GM18520 (cell line): ENCODE data around the gene ACSM2B.
"Not testable (repeated sequence)": the region's sequence is repeated elsewhere in the genome, so short reads cannot be mapped to it uniquely, and the experiment has no call there.

Source experiments
- ATAC-seq: cut with Tn5 transposase; IDR thresholded peaks from one replicate; pipeline ENCODE4 v1.9.1; 2021; ENCODE audit not compliant: unreplicated experiment

Gene ACSM2B

DNA sequence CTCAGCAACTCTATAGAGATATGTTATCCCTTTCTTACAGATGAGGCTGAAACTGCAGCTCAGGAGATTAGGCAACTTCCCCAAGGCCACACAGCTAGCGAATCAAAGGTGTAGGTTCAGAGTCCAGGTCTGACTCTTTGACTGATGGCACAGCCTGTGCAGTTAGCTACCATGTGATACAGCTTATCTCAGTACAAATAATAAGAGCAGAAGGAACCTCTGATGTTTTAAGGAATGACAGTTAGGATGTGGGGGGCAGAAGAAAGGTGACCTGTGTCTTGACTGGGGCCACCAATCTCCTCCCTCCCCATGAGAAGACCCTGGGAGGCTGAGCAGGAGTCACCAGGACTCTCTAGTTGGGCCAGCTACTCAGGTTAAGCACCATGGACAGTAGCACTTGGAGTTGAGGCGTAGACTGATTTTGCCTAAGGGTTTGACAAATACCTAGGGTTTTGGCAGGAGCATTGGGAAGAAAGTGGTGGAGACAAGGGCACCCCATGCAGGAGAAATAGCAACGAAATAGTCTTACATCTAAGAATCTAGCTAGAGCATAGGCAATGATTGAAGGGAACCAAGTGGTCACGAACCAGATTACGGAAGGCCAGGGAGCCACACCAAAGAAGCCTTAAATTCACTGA is 22.8 kb upstream of the ACSM2B start:
- ATAC-seq = no peak

DNA sequence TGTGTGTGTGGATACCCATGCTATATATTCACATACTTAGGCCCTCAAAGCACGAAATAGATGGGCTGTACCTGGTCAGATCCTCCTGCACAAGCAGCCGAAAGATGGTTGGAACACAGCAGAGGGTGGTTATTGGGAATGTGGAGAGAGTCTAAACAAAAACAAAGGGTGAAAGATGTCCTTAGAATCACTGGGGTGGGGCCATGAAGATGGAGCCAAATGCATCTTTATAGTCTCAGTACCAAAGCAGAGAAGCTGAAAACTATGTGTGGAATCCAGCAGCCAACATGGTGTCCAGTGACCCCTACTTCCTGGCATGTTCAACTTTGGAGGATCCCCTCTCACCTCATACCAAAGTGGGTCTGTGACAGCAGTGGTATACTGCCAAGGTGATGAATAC is 19.5 kb upstream of the ACSM2B start:
- ATAC-seq = not testable (repeated sequence)

DNA sequence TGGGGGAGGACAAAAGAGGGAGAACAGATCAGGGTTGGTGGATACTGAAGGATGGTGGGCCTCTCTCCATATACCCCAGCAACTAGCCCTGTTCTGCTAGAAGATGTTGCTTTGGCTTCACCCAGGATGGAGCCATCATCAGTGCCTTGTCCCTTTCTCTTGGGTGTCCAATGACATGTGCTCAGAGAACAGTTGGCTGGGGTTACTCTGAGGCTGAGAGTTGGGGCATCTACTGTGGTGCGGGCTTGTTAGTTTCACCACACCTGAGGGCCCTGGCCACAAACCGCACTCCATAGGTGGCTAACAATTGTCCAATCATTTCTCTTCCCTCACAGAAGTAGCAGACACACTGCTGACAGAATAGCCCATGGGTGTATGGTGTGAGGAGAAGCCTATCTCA is 18.9 kb upstream of the ACSM2B start:
- not testable (repeated sequence) for ATAC-seq

GRCh38 chr16:20592780-20593179 is 16.6 kb upstream of the ACSM2B start:
- ATAC-seq = not testable (repeated sequence)

DNA sequence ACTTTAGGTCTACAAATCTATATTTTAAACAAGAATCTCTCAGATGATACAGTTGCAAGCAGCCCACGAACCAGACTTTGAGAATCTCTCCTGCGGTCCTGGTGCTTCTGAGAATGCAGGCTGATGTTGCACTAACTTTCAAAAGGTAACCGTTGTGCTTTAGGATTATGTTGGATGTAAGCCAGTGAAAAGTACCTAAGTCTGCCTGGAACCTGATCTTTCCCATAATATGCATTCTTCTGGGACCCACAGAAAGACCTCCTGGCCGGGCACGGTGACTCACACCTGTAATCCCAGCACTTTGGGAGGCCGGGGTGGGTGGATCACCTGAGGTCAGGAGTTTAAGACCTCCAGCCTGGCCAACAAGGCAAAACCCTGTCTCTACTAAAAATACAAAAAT is 13.3 kb upstream of the ACSM2B start:
- not testable (repeated sequence) for ATAC-seq

GRCh38 chr16:20587645-20588074 is 11.5 kb upstream of the ACSM2B start:
- not testable (repeated sequence) for ATAC-seq

DNA sequence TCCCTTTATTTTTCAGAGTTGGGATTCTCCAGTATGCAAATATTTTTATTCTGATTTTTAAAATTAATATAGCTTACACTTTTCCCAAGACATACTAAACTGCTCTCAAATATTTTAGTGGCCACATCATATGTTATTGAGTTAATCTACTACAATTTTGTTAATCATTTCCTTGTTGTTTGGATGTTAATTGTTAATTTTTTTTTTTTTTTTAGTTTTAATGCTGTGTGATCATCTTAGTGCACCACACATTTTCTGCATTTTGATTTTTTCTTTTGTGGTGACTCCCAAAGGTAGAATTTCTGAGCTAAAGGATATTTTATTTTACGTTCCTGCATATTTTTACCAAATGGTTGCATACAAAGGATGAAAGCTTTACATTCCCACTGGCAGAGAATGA is 10.5 kb upstream of the ACSM2B start:
- not testable (repeated sequence) for ATAC-seq

- ATAC-seq = not testable (repeated sequence)
Measured at GRCh38 chr16:20586112-20586511, 9.9 kb upstream of the ACSM2B start.

DNA sequence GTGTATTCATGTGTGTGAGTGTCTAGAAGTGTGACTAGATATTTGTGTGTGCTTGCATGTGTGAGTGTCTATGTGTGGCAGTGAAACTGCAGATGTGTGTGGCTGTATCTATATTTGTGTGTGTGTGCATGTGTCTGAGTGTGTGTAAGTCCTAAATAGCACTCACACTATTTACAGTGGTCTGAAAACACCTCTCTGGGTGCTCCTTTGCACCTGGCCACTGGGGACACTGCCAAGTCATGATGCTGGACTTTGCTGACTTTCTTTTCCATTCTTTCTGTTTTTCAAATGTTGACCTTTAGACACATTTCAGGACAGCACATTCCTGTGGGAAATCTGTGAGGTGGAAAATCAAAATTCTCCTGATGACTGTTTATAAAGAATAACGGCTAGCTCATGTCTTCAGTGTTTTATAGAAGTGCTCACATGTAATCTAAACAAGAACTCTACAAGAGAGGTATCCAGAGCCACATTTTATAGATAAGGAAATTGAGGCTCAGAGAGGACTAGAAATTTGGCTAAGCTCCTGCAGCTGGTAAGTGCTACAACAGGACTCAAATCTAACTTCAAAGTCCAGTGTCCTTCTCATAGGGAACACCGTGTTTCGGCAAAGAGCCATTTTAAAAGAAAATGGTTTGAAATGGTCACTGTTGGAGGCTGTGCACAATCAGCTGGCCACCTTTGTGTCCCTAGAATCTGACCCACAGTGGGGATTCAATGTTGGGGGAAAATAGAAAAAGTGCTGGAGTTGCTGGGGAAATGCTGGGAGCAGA is 4.5 kb upstream of the ACSM2B start:
- ATAC-seq = not testable (repeated sequence)

DNA sequence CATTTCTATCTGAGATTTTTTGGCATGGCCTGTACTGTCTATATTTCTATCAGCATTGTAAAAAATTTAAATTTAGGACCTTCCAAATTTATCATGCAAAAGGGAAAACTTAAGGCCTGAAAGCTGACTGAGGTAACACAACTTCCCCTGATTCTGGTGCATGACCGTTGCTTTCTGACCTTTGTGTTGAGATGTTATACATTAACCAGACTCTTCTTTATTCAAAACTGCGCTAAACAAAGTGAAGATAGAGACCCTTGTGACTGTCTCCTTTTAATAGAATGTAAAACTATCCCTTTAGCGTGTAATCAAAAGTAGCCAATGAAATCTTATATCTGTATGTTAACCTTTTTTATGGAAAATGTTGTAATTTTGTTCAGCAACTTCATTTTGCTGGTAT is 1.9 kb upstream of the ACSM2B start:
- ATAC-seq = not testable (repeated sequence)

GRCh38 chr16:20569117-20569651 is 7.0 kb downstream of the ACSM2B start:
- ATAC-seq = not testable (repeated sequence)

DNA sequence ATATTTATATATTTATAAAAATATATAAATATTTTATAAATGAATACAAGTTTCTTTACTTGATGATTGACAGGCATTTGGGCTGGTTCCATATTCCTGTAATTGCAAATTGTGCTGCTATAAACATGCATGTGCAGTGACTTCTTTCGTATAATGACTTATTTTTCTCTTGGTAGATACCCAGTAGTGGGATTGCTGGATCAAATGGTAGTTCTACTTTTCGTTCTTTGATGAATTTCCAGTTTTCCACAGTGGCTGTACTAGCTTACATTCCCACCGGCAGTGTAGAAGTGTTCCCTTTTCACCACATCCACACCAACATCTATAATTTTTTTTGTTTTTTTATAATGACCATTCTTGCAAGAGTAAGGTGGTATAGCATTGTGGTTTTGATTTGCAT is 7.8 kb downstream of the ACSM2B start:
- ATAC-seq = no peak

DNA sequence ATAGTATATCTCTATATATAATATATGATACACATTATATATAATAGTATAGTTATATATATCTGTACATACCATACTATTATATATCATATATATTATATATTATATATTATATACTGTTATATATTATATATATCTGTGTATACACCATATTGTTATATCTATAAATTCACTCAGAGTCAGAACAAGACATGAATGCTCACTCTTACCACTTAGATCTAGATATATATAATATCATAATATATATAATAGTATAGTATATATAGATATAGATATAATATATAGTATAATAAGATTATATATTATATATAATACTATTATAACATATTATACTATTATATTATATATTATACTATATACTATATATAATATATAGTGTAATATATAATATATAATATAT is 9.3 kb downstream of the ACSM2B start:
- ATAC-seq = no peak

DNA sequence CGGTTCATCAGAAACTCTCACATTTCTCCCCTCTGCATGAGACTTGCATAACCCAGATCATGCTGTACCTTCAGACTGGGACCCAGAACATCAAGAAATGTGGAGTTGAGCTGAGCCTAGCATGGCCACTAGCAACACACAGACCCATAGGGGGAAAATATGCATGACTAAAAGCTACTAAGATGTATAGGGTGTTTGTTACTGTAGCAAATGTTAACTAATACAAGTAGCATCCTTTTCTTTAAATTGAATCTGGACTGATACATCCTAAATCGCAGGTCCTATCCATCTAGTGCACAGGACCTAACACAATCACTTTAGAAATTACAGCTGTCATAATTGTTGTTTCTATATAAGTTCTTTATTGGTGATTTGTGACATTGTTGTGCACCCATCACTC is 10.8 kb downstream of the ACSM2B start:
- not testable (repeated sequence) for ATAC-seq

GRCh38 chr16:20564218-20564617 is 11.9 kb downstream of the ACSM2B start:
- ATAC-seq = not testable (repeated sequence)

DNA sequence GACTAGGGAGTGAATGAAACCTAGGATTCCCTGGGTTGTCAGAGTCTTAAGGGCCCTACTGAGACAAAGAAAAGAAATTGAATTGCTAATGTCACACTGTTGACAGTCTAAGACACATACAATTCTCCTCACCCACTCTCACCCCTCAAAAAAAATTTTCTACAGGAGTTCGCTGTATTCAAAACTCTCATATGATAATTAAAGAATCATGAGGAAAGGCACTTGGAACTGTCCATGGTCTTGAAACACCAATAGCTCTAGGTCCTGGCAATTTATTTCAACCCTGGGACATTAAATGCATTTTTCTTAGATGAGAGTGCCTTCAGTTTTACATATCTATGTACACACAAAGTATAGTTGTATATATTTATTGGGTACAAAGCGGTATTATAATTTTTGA is 20.5 kb downstream of the ACSM2B start:
- not testable (repeated sequence) for ATAC-seq

- not testable (repeated sequence) for ATAC-seq
Measured at GRCh38 chr16:20554689-20555088, 21.5 kb downstream of the ACSM2B start.

DNA sequence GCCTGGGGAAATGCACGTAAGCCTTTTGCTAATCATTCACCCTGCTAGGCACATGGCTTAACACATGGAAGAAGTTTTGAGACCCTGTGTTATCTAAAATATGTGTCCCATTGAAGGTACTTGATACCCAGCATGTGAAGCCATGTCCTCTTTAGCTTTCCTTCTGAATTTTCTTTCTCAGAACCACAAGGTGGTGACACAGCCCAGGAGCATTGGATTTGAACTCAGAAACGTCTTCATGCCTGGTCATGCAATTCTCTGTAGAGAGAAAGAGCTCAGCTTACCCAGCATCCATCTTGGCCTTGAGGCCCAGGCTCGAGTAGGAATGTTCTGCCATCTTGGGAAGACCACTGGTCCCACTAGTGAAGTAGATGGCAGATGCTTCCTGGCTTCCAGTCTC is 22.7 kb downstream of the ACSM2B start:
- not testable (repeated sequence) for ATAC-seq

GRCh38 chr16:20546951-20547350 is 29.2 kb downstream of the ACSM2B start:
- not testable (repeated sequence) for ATAC-seq

- ATAC-seq = not testable (repeated sequence)
Measured at GRCh38 chr16:20546278-20546853, 29.8 kb downstream of the ACSM2B start.

- ATAC-seq = not testable (repeated sequence)
Measured at GRCh38 chr16:20540603-20541316, 35.4 kb downstream of the ACSM2B start.
